Lower lobe of right lung (tissue), 2 donors: ENCODE measurements around the gene CBR1. TPM values are rescaled to one million over a fixed set of nuclear protein-coding genes. Genes with fewer than 3 reads are reported as not detected.
A peak's percentile ranks its signal among the peaks of the same experiment; 100 is the strongest.

Source experiments
- ATAC-seq, 2 donors: fragments of 200-7000 bp; cut with Tn5 transposase; one replicate each; pipeline ENCODE4 v1.9.1; 2020 to 2022; ENCODE audit warnings: mild to moderate bottlenecking in 2 of 2, moderate library complexity in 2 of 2
- DNase-seq: peaks from one replicate; pipeline ENCODE4 v3.0.0-alpha.2; 2020
- H3K27ac ChIP-seq: fragments of 200-600 bp; one replicate; pipeline ENCODE4 v1.8.0; 2022
- H3K27me3 ChIP-seq: fragments of 200-600 bp; one replicate; pipeline ENCODE4 v1.8.0; 2022; ENCODE audit warnings: low read depth
- H3K36me3 ChIP-seq: fragments of 200-600 bp; one replicate; pipeline ENCODE4 v1.8.0; 2022; ENCODE audit warnings: mild to moderate bottlenecking
- H3K4me1 ChIP-seq: fragments of 200-600 bp; one replicate; pipeline ENCODE4 v1.8.0; 2022
- H3K4me3 ChIP-seq: fragments of 200-600 bp; one replicate; pipeline ENCODE4 v1.8.0; 2022; ENCODE audit warnings: mild to moderate bottlenecking
- H3K9me3 ChIP-seq: fragments of 200-600 bp; one replicate; pipeline ENCODE4 v1.8.0; 2022
- intact Hi-C: fragments of 100-400 bp; cut with DNase I; formaldehyde crosslinking; loops from one replicate; pipeline ENCODE4 v1.11.0; 2022
- total RNA-seq: library from RNA; stranded (reverse); fragmentation: NEBNext Ultra II Directional; extraction: Animal tissue kit (Norgen Biotek cat#: 25700); gene quantifications from one replicate; pipeline ENCODE4 v1.2.1, GENCODE V29; 2021
- TF ChIP-seq, protein P1 (sequence below): fragments of 200-600 bp; IDR thresholded peaks from one replicate; pipeline ENCODE4 v1.8.0; 2022; ENCODE audit warnings: antibody characterized with exemption, mild to moderate bottlenecking
- donor health status: DM: no; HTN: yes; CAD: no; lungs with severe emphysema.

The CBR1 gene
- total RNA-seq, 1 donor from 2014 or later = 72.9 TPM

DNA sequence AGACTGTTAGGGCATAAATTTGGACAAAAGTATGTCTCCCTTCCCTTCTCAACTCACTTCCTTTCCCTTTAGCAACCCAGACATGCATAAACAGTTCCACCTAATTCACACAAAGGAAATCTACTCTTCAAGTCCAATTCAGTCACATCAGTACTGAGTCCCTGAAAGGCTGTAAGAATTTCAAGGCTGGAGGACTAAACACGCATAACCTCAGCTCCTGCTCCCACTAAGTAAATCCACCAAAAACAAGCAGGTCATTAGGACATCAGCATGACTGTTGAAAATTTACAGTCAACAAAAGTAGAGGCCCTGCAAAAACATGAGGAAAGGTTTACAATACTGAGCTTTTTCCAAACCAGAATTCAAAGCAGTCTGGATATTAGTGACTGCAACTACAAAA lies 27.9 kb upstream of the CBR1 start:
- TF ChIP-seq, protein P1, sequence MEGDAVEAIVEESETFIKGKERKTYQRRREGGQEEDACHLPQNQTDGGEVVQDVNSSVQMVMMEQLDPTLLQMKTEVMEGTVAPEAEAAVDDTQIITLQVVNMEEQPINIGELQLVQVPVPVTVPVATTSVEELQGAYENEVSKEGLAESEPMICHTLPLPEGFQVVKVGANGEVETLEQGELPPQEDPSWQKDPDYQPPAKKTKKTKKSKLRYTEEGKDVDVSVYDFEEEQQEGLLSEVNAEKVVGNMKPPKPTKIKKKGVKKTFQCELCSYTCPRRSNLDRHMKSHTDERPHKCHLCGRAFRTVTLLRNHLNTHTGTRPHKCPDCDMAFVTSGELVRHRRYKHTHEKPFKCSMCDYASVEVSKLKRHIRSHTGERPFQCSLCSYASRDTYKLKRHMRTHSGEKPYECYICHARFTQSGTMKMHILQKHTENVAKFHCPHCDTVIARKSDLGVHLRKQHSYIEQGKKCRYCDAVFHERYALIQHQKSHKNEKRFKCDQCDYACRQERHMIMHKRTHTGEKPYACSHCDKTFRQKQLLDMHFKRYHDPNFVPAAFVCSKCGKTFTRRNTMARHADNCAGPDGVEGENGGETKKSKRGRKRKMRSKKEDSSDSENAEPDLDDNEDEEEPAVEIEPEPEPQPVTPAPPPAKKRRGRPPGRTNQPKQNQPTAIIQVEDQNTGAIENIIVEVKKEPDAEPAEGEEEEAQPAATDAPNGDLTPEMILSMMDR = no peak
- no peak overlapping the region for H3K27ac ChIP-seq
- DNase-seq = no peak
- no peaks in the 10 kb centered on the region for H3K9me3 ChIP-seq
- H3K27me3 ChIP-seq = no peaks in the 10 kb centered on the region
- ATAC-seq = no peak
- peaks cover 99% of the 10 kb centered on the region for H3K36me3 ChIP-seq
- no peak overlapping the region for H3K4me3 ChIP-seq
- peaks cover 16% of the 10 kb centered on the region for H3K4me1 ChIP-seq
- intact Hi-C loops = no loop called here

- H3K27ac ChIP-seq = no peak overlapping the region
- DNase-seq (no peak), ATAC-seq (no peak)
- H3K36me3 ChIP-seq = peaks cover 94% of the 10 kb centered on the region
- intact Hi-C loops = no loop called here
- H3K9me3 ChIP-seq = no peaks in the 10 kb centered on the region
- TF ChIP-seq, protein P1 = no peak
- no peak overlapping the region for H3K4me3 ChIP-seq
- no peaks in the 10 kb centered on the region for H3K27me3 ChIP-seq
- peaks cover 16% of the 10 kb centered on the region for H3K4me1 ChIP-seq
These were observed 25.8 kb upstream of the CBR1 start for GRCh38 chr21:36044056-36044455.

DNA sequence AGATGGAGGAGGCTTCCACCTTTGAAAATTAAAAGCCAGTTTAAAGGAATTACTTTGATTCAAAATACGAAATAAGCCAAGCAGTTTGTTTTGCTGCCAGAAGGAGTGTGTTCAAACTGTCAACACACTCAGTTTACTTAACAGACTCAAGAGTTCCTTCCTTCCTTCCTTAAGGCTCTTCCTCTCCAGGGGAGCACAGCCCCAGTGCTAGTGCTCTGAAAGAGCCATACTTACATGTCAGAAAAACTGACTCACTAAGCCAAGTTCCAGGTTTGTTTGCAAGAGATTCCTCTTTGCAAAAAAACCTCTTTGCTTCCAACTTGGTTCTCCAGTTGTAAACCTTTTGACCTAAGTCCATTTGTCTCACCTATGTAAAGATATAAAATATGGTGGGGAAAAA lies 23.8 kb upstream of the CBR1 start:
- Histone ChIP-seq H3K27ac (no peak overlapping the region), H3K9me3 (no peaks in the 10 kb centered on the region), H3K4me1 (peaks cover 16% of the 10 kb centered on the region), H3K4me3 (no peak overlapping the region), H3K27me3 (no peaks in the 10 kb centered on the region), H3K36me3 (peaks cover 96% of the 10 kb centered on the region)
- TF ChIP-seq, protein P1 = no peak
- ATAC-seq (peak in 1 of 2 donors; percentile 50), DNase-seq (no peak)
- intact Hi-C loops = no loop called here

GRCh38 chr21:36047139-36047538 lies 22.7 kb upstream of the CBR1 start:
- no peak for ATAC-seq
- TF ChIP-seq, protein P1 = no peak

DNA sequence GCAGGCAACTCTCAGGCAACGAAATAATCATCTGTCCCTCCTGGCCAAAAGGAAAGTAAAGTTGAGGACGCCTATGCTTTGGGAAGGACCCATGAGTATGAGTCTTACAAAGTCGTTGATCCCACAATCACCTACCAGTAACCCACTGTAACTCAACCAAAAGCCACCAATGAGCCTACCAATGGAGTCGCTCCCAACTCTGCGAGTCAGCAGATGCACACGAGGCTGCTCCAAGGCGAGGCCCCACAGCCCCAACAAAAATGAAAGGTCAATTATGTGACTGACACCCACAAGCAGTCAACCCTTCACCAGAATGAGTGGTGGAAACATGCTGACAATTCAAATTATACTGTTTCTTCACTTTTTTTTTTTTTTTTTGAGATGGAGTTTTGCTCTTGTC lies 21.5 kb upstream of the CBR1 start:
- no peak overlapping the region for H3K27ac ChIP-seq
- H3K4me3 ChIP-seq = no peak overlapping the region
- intact Hi-C loops = no loop called here
- ATAC-seq = no peak
- TF ChIP-seq, protein P1 = no peak
- DNase-seq = no peak
- H3K36me3 ChIP-seq = peaks cover 96% of the 10 kb centered on the region
- H3K27me3 ChIP-seq = no peaks in the 10 kb centered on the region
- peaks cover 16% of the 10 kb centered on the region for H3K4me1 ChIP-seq
- H3K9me3 ChIP-seq = no peaks in the 10 kb centered on the region

More at GRCh38 chr21:36047139-36047538, 22.7 kb upstream of the CBR1 start:
- H3K4me3 ChIP-seq = no peak overlapping the region
- intact Hi-C loops = no loop called here
- no peak for DNase-seq
- no peak overlapping the region for H3K27ac ChIP-seq
- no peaks in the 10 kb centered on the region for H3K9me3 ChIP-seq
- peaks cover 96% of the 10 kb centered on the region for H3K36me3 ChIP-seq
- peaks cover 16% of the 10 kb centered on the region for H3K4me1 ChIP-seq
- H3K27me3 ChIP-seq = no peaks in the 10 kb centered on the region
